Measurements from ENCODE around the gene EIF2AK3. TPM values are rescaled to one million over a fixed set of nuclear protein-coding genes. Genes with fewer than 3 reads are reported as not detected.

EIF2AK3 gene
- total and polyA plus RNA-seq, 7 donors = 3.0 to 16.6 (median 9.4) TPM

GRCh38 chr2:88658881-88659537 lies 31.7 kb upstream of the EIF2AK3 start:
- Histone ChIP-seq H3K9me3 (no peaks in the 10 kb centered on the region), H3K27ac (peak overlapping the region; percentile 13 to 70 (median 47)), H3K4me1 (no peaks in the 10 kb centered on the region), H3K27me3 (no peaks in the 10 kb centered on the region), H3K4me3 (no peak overlapping the region), H3K36me3 (no peaks in the 10 kb centered on the region)
- WGBS, 2 donors = 64 to 82% methylated on average over 4 of the region's 4 CpGs
- TF ChIP-seq EP300 (IDR thresholded peaks at IDR 0.05) (no peak), CTCF (IDR thresholded peaks at IDR 0.05) (no peak), POLR2A (IDR thresholded peaks at IDR 0.05) (no peak), POLR2AphosphoS5 (IDR thresholded peaks at IDR 0.05) (no peak)
- no peak for DNase-seq
- intact Hi-C loops (cut with DNase I) = no loop called here

- Histone ChIP-seq H3K27me3 (no peaks in the 10 kb centered on the region), H3K9me3 (no peaks in the 10 kb centered on the region), H3K4me1 (no peaks in the 10 kb centered on the region), H3K4me3 (no peak overlapping the region), H3K36me3 (no peaks in the 10 kb centered on the region), H3K27ac (peak overlapping the region in 2 of 4 donors; percentile 13 to 70)
- intact Hi-C loops (cut with DNase I) = no loop called here
- no peak for TF ChIP-seq EP300 (IDR thresholded peaks at IDR 0.05)
- TF ChIP-seq POLR2AphosphoS5 (IDR thresholded peaks at IDR 0.05) = no peak
- no peak for TF ChIP-seq CTCF (IDR thresholded peaks at IDR 0.05)
- no peak for TF ChIP-seq POLR2A (IDR thresholded peaks at IDR 0.05)
- no peak for DNase-seq
- WGBS, 2 donors = 80 to 85% methylated on average over 3 of the region's 3 CpGs
These were observed 31.1 kb upstream of the EIF2AK3 start for GRCh38 chr2:88658326-88658725.

GRCh38 chr2:88657131-88657530 lies 29.9 kb upstream of the EIF2AK3 start:
- Histone ChIP-seq H3K9me3 (no peaks in the 10 kb centered on the region), H3K4me3 (no peak overlapping the region), H3K27ac (peak overlapping the region in 1 of 4 donors; percentile 12), H3K4me1 (no peaks in the 10 kb centered on the region), H3K27me3 (no peaks in the 10 kb centered on the region), H3K36me3 (no peaks in the 10 kb centered on the region)
- no peak for DNase-seq
- TF ChIP-seq EP300 (IDR thresholded peaks at IDR 0.05) = no peak
- TF ChIP-seq POLR2AphosphoS5 (IDR thresholded peaks at IDR 0.05) = no peak
- no peak for TF ChIP-seq CTCF (IDR thresholded peaks at IDR 0.05)
- TF ChIP-seq POLR2A (IDR thresholded peaks at IDR 0.05) = no peak
- WGBS, 2 donors = 90 to 93% methylated on average over 2 of the region's 2 CpGs
- intact Hi-C loops (cut with DNase I) = no loop called here

GRCh38 chr2:88656690-88657089 lies 29.4 kb upstream of the EIF2AK3 start:
- Histone ChIP-seq H3K27me3 (no peaks in the 10 kb centered on the region), H3K4me3 (no peak overlapping the region), H3K27ac (peak overlapping the region in 1 of 4 donors; percentile 12), H3K4me1 (no peaks in the 10 kb centered on the region), H3K36me3 (no peaks in the 10 kb centered on the region), H3K9me3 (no peaks in the 10 kb centered on the region)
- WGBS, 2 donors = 91 to 93% methylated on average over 3 of the region's 3 CpGs
- TF ChIP-seq POLR2A (IDR thresholded peaks at IDR 0.05) (no peak), POLR2AphosphoS5 (IDR thresholded peaks at IDR 0.05) (no peak), EP300 (IDR thresholded peaks at IDR 0.05) (no peak), CTCF (IDR thresholded peaks at IDR 0.05) (no peak)
- intact Hi-C loops (cut with DNase I) = no loop called here
- no peak for DNase-seq

- Histone ChIP-seq H3K4me1 (no peaks in the 10 kb centered on the region), H3K27me3 (no peaks in the 10 kb centered on the region), H3K9me3 (no peaks in the 10 kb centered on the region), H3K4me3 (no peak overlapping the region), H3K36me3 (no peaks in the 10 kb centered on the region), H3K27ac (no peak overlapping the region)
- no peak for DNase-seq
- 77 to 83% methylated on average over 2 of the region's 2 CpGs for WGBS, 2 donors
- intact Hi-C loops (cut with DNase I) = no loop called here
- TF ChIP-seq POLR2A (IDR thresholded peaks at IDR 0.05) (no peak), POLR2AphosphoS5 (IDR thresholded peaks at IDR 0.05) (no peak), EP300 (IDR thresholded peaks at IDR 0.05) (no peak), CTCF (IDR thresholded peaks at IDR 0.05) (no peak)
These were observed 27.4 kb upstream of the EIF2AK3 start for GRCh38 chr2:88654714-88655113.

Measured in sigmoid colon (tissue), 7 donors.